ENCODE results near the gene SPAG16. TPM values are rescaled to one million over a fixed set of nuclear protein-coding genes. Genes with fewer than 3 reads are reported as not detected.
A peak's percentile ranks its signal among the peaks of the same experiment; 100 is the strongest.
"Not testable (repeated sequence)": the region's sequence is repeated elsewhere in the genome, so short reads cannot be mapped to it uniquely, and the experiment has no call there.

The SPAG16 gene
- polyA plus RNA-seq, 1 of the 3 experiments (the other 2 are of a cell fraction), result 29.5 TPM

DNA sequence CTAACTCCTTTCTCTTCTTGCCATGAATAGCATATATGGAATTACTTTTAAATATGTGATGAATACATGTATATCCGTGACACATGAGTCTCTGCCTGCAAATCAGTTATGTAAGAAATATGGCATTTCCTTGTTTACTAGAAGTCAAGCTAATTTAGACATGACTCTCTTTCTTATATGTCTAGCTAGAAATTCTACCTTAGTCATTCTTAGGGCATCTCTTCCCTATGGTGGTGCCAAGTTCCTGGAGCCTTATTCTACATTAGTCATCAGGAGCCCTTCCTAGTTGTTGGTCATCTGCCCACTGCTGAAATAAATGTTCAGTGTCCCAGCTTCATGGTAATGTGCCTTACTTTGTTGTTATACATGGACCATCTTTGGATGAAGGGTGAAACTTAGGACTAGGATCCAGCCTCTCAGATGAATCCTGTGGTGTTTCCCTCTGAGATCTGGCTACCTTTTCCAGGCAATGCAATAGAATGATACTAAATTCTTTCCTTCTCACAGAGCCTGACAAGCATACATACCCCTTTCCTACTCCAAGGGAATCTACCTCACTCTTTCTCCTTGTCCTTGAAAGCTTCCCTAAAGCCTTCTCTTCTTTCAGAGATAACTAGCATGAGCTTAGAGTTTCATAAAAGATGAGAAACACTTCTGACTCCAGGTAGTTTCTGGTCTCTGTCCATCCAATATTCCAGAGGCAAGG lies 711.3 kb downstream of the SPAG16 start (continued):
- TF ChIP-seq, protein P1, sequence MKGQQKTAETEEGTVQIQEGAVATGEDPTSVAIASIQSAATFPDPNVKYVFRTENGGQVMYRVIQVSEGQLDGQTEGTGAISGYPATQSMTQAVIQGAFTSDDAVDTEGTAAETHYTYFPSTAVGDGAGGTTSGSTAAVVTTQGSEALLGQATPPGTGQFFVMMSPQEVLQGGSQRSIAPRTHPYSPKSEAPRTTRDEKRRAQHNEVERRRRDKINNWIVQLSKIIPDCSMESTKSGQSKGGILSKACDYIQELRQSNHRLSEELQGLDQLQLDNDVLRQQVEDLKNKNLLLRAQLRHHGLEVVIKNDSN (IDR thresholded peaks at IDR 0.05; ENCODE audit: borderline replicate concordance, low read depth), result no peak
- TF ChIP-seq TEAD4 (IDR thresholded peaks at IDR 0.05; ENCODE audit: borderline replicate concordance, insufficient read depth) (peak; percentile 85; the same call in 1 of the 2 replicates), TAF1 (IDR thresholded peaks at IDR 0.05; ENCODE audit: borderline replicate concordance, low read depth, low read length) (no peak), RXRA (IDR thresholded peaks at IDR 0.05; ENCODE audit: borderline replicate concordance, low read depth) (peak; percentile 63; the same call in 1 of the 2 replicates), NFIC (IDR thresholded peaks at IDR 0.05; ENCODE audit: borderline replicate concordance) (peak; percentile 98)
- TF ChIP-seq, protein P2, sequence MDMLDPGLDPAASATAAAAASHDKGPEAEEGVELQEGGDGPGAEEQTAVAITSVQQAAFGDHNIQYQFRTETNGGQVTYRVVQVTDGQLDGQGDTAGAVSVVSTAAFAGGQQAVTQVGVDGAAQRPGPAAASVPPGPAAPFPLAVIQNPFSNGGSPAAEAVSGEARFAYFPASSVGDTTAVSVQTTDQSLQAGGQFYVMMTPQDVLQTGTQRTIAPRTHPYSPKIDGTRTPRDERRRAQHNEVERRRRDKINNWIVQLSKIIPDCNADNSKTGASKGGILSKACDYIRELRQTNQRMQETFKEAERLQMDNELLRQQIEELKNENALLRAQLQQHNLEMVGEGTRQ (IDR thresholded peaks at IDR 0.05; ENCODE audit: borderline replicate concordance, low read depth, low read length), result no peak

DNA sequence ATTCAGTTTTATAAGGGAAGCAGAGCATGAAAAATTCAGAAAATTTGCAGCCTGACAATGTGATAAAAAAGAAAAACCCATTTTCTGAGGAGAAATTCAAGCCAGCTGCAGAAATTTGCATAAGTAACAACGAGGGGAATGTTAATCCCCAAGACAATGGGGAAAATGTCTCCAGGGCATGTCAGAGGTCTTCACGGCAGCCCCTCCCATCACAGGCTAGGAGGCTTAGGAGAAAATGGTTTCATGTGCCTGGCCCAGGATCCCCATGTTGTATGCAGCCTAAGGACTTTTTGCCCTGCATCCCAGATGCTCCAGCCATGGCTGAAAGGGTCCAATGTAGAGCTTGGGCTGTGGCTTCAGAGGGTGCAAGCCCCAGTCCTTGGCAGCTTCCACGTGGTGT lies 714.7 kb downstream of the SPAG16 start:
- POLR2A ChIA-PET, result not testable (repeated sequence)

DNA sequence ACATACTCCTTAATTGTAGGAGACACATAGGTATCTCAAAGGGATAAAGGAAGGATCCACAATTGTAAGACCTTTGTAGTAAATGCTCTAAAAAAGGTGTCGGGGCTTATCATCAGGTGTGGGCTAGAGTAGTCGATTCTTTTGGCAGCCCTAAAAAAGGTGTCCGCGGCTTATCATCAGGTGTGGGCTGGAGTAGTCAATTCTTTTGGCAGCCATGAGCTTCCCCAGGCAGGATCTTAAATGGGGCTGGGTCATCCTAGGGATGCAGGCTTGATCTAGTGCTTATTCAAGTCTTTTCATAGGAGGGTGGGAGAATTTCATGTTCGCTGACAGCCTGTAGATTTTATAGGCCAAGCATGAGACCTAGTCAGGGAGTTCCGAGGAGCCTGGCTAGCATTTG lies 720.2 kb downstream of the SPAG16 start:
- Histone ChIP-seq H4K20me1 (ENCODE audit: insufficient read depth) (no peaks in the 10 kb centered on the region), H3F3A (replicated peaks; ENCODE audit: insufficient read depth) (no peaks in the 10 kb centered on the region), H3K27me3 (ENCODE audit: insufficient read depth) (no peaks in the 10 kb centered on the region), H2AFZ (ENCODE audit: low read depth) (no peak overlapping the region), H3K4me1 (ENCODE audit: control insufficient read depth in 1 of 2, insufficient read depth in 2 of 2, low read depth in 1 of 2, low read length in 1 of 2) (no peaks in the 10 kb centered on the region), H3K36me3 (replicated peaks in 1 of 2; ENCODE audit: control insufficient read depth in 1 of 2, insufficient read depth in 2 of 2, low read length in 1 of 2) (no peaks in the 10 kb centered on the region), H3K9me2 (no peaks in the 10 kb centered on the region), H3K4me3 (ENCODE audit: low read depth in 2 of 2, low read length in 1 of 2) (no peak overlapping the region), H3K79me2 (ENCODE audit: insufficient read depth) (no peaks in the 10 kb centered on the region), H3K27ac (ENCODE audit: low read depth in 2 of 2, low read length in 1 of 2) (no peak overlapping the region), H3K4me2 (no peak overlapping the region), H3K9ac (no peak overlapping the region), H3K9me3 (no peaks in the 10 kb centered on the region)
- WGBS (ENCODE audit: low lambda C conversion rate), result 93% methylated on average over 6 of the region's 6 CpGs
- DNase-seq, result no peak
- CTCF ChIA-PET, result no interaction called here
- POLR2A ChIA-PET, result no interaction called here
- TF ChIP-seq MEF2A (IDR thresholded peaks at IDR 0.05; ENCODE audit: borderline replicate concordance, low read depth), result no peak
- TF ChIP-seq TCF12 (IDR thresholded peaks at IDR 0.05), result no peak
- TF ChIP-seq RXRA (IDR thresholded peaks at IDR 0.05; ENCODE audit: borderline replicate concordance, low read depth), result no peak
- TF ChIP-seq, protein P2 (IDR thresholded peaks at IDR 0.05; ENCODE audit: borderline replicate concordance, low read depth, low read length), result no peak
- no peak for TF ChIP-seq SIN3A (IDR thresholded peaks at IDR 0.05; ENCODE audit: borderline replicate concordance, low read depth, low read length)
- TF ChIP-seq FOSL2 (IDR thresholded peaks at IDR 0.05; ENCODE audit: borderline replicate concordance, low read depth), result no peak
- TF ChIP-seq, protein P3, sequence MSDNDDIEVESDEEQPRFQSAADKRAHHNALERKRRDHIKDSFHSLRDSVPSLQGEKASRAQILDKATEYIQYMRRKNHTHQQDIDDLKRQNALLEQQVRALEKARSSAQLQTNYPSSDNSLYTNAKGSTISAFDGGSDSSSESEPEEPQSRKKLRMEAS (IDR thresholded peaks at IDR 0.05; ENCODE audit: low read depth), result no peak
- no peak for TF ChIP-seq GABPA (IDR thresholded peaks at IDR 0.05; ENCODE audit: low read depth)
- TF ChIP-seq NRF1 (IDR thresholded peaks at IDR 0.05; ENCODE audit: low read depth, low read length), result no peak
- TF ChIP-seq, protein P4, sequence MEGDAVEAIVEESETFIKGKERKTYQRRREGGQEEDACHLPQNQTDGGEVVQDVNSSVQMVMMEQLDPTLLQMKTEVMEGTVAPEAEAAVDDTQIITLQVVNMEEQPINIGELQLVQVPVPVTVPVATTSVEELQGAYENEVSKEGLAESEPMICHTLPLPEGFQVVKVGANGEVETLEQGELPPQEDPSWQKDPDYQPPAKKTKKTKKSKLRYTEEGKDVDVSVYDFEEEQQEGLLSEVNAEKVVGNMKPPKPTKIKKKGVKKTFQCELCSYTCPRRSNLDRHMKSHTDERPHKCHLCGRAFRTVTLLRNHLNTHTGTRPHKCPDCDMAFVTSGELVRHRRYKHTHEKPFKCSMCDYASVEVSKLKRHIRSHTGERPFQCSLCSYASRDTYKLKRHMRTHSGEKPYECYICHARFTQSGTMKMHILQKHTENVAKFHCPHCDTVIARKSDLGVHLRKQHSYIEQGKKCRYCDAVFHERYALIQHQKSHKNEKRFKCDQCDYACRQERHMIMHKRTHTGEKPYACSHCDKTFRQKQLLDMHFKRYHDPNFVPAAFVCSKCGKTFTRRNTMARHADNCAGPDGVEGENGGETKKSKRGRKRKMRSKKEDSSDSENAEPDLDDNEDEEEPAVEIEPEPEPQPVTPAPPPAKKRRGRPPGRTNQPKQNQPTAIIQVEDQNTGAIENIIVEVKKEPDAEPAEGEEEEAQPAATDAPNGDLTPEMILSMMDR (IDR thresholded peaks at IDR 0.05), result no peak
- TF ChIP-seq RAD21 (IDR thresholded peaks at IDR 0.05; ENCODE audit: low read length), result no peak
- no peak for TF ChIP-seq TAF1 (IDR thresholded peaks at IDR 0.05; ENCODE audit: borderline replicate concordance, low read depth, low read length)
- no peak for TF ChIP-seq RFX5 (IDR thresholded peaks at IDR 0.05; ENCODE audit: low read length)
- no peak for TF ChIP-seq ZBTB33 (IDR thresholded peaks at IDR 0.05; ENCODE audit: borderline replicate concordance, low read depth)

More for the DNA sequence above, 714.7 kb downstream of the SPAG16 start:
- H3K79me2 ChIP-seq (ENCODE audit: insufficient read depth); H4K20me1 ChIP-seq (ENCODE audit: insufficient read depth); H3K9me2 ChIP-seq; H3K4me3 ChIP-seq (ENCODE audit: low read depth in 2 of 2, low read length in 1 of 2); H2AFZ ChIP-seq (ENCODE audit: low read depth); H3K27me3 ChIP-seq (ENCODE audit: insufficient read depth); H3K9me3 ChIP-seq; DNase-seq; H3F3A ChIP-seq (replicated peaks; ENCODE audit: insufficient read depth); H3K27ac ChIP-seq (ENCODE audit: low read depth in 2 of 2, low read length in 1 of 2); H3K36me3 ChIP-seq (replicated peaks in 1 of 2; ENCODE audit: control insufficient read depth in 1 of 2, insufficient read depth in 2 of 2, low read length in 1 of 2); H3K4me2 ChIP-seq; H3K9ac ChIP-seq; CTCF ChIA-PET: not testable (repeated sequence)
- peaks cover 0 to 16% of the 10 kb centered on the region in 2 experiments; a peak in 3 of 4 replicates for H3K4me1 ChIP-seq (ENCODE audit: control insufficient read depth in 1 of 2, insufficient read depth in 2 of 2, low read depth in 1 of 2, low read length in 1 of 2)
- 23% methylated on average over 3 of the region's 3 CpGs for WGBS (ENCODE audit: low lambda C conversion rate)
